ENCODE data around the gene APOF.

Gene APOF

GRCh38 chr12:56330936-56331490 lies 31.6 kb downstream of the APOF start:
- H3K27ac ChIP-seq (replicated peaks) = no peak overlapping the region
- no peaks in the 10 kb centered on the region for H3K27me3 ChIP-seq (ENCODE audit: insufficient read depth, poor library complexity, severe bottlenecking)
- no peak overlapping the region for H3K4me3 ChIP-seq (replicated peaks; ENCODE audit: insufficient read depth, low read length)
- TF ChIP-seq REST (IDR thresholded peaks at IDR 0.05; ENCODE audit: insufficient replicate concordance, low read depth) (no peak), SPI1 (IDR thresholded peaks at IDR 0.05; ENCODE audit: borderline replicate concordance, low read depth) (no peak), CTCF (IDR thresholded peaks at IDR 0.05; ENCODE audit: insufficient read depth, low read length) (no peak), POLR2AphosphoS5 (IDR thresholded peaks at IDR 0.05; ENCODE audit: low read depth) (no peak), GABPA (IDR thresholded peaks at IDR 0.05; ENCODE audit: low read depth) (no peak)
- no peak for DNase-seq (ENCODE audit: low read depth in 1 of 2, low spot score in 1 of 2)

GRCh38 chr12:56326533-56326932 lies 36.1 kb downstream of the APOF start:
- H3K4me3 ChIP-seq (replicated peaks; ENCODE audit: insufficient read depth, low read length) = no peak overlapping the region
- no peak overlapping the region for H3K27ac ChIP-seq (replicated peaks)
- H3K27me3 ChIP-seq (ENCODE audit: insufficient read depth, poor library complexity, severe bottlenecking) = no peaks in the 10 kb centered on the region
- no peak for DNase-seq (ENCODE audit: low read depth in 1 of 2, low spot score in 1 of 2)
- TF ChIP-seq SPI1 (IDR thresholded peaks at IDR 0.05; ENCODE audit: borderline replicate concordance, low read depth) (no peak), POLR2AphosphoS5 (IDR thresholded peaks at IDR 0.05; ENCODE audit: low read depth) (no peak), GABPA (IDR thresholded peaks at IDR 0.05; ENCODE audit: low read depth) (no peak), REST (IDR thresholded peaks at IDR 0.05; ENCODE audit: insufficient replicate concordance, low read depth) (no peak), CTCF (IDR thresholded peaks at IDR 0.05; ENCODE audit: insufficient read depth, low read length) (no peak)

- DNase-seq (ENCODE audit: low read depth in 1 of 2, low spot score in 1 of 2) = no peak
- H3K4me3 ChIP-seq (replicated peaks; ENCODE audit: insufficient read depth, low read length) = no peak overlapping the region
- TF ChIP-seq POLR2AphosphoS5 (IDR thresholded peaks at IDR 0.05; ENCODE audit: low read depth) (no peak), REST (IDR thresholded peaks at IDR 0.05; ENCODE audit: insufficient replicate concordance, low read depth) (no peak), SPI1 (IDR thresholded peaks at IDR 0.05; ENCODE audit: borderline replicate concordance, low read depth) (no peak), GABPA (IDR thresholded peaks at IDR 0.05; ENCODE audit: low read depth) (no peak), CTCF (IDR thresholded peaks at IDR 0.05; ENCODE audit: insufficient read depth, low read length) (no peak)
- H3K27me3 ChIP-seq (ENCODE audit: insufficient read depth, poor library complexity, severe bottlenecking) = no peaks in the 10 kb centered on the region
- H3K27ac ChIP-seq (replicated peaks) = no peak overlapping the region
Observed at GRCh38 chr12:56326126-56326525, 36.5 kb downstream of the APOF start.

All from HL-60 (cell line).